Kidney tubule cell (primary cell): ENCODE results near the gene PPP2R1B.
A peak's percentile ranks its signal among the peaks of the same experiment; 100 is the strongest.
"Not testable (repeated sequence)": the region's sequence is repeated elsewhere in the genome, so short reads cannot be mapped to it uniquely, and the experiment has no call there.

ENCODE experiments used
- DNase-seq: peaks from one replicate; pipeline ENCODE4 v3.0.0-alpha.2; 2018; ENCODE audit warnings: low spot score

The PPP2R1B gene

GRCh38 chr11:111765984-111766833, at the start of gene PPP2R1B:
TSS of gene PPP2R1B (minus strand) at chr11:111766389. CDS start at chr11:111766361, 28 bp downstream.
- peak; percentile 83 for DNase-seq

- DNase-seq, result no peak
These were observed 49.3 kb upstream of the PPP2R1B start for GRCh38 chr11:111815489-111815888.

DNA sequence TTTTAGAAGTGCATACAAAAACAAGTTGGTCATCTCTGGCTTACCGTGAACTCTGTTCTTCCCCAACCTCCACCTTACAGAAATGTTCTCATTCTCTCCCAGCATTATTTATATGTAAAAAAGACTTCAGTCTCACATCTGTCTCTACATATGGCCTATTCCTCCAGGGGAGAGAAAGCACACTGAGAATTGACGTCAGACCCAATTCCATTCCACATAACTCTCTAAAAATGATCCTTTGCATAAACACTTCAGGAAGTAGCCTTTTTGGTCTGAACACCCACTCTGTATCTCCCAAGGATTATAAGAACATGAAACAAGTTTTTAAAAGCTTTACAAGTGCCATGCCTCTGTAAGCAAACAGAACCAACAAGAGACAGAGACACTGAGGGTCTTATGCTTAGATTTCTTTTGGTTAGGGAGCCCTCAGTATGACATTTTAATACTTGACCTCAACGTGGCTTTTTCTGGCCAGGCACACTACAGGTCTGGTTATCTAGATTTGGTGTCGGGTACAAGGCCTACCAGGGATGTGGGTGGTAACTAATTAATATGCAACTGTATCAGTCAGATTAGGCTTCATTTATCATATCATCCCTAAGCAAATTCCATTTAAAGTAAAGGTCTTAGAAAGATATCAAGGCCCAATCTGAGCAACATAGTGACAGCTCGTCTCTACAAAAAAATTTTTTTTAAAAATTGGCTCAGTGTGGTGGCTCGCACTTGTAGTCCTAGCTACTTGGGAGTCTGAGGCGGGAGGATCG, 48.5 kb upstream of the PPP2R1B start:
- no peak for DNase-seq

DNA sequence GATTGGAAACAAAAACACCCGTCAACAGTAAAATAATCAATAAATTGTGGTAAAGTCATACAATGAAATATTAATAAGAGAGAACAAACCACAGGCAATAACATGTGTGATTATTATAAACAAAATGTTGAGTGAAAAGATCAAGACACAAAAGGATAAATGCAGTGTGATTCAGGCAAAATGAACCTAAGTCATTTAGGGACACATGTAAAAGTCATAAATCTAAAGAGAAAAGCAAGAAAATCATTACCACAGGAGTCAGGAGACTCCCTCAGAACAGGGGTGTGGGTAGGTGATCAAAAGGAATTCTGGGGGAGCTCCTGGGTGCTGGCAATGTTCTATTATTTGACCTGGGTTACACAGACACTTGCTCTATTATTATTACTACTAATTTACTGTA, 47.9 kb upstream of the PPP2R1B start:
- DNase-seq, result no peak

DNA sequence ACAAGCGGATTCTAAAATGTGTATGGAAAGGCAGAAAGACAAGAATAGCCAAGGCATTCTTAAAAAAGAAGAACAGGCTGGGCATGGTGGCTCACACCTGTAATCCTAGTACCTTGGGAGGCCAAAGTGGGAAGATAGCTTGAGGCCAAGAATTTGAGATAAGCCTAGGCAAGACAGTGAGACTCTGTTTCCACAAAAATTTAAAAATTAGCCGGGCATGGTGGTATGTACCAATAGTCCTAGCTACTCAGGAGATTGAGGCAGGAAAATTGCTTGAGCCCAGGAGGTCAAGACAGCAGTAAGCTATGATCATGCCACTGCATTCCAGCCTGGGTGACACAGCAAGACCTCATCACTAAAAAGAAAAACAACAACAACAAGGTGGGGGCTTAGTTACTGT, 46.0 kb upstream of the PPP2R1B start:
- DNase-seq, result no peak

DNA sequence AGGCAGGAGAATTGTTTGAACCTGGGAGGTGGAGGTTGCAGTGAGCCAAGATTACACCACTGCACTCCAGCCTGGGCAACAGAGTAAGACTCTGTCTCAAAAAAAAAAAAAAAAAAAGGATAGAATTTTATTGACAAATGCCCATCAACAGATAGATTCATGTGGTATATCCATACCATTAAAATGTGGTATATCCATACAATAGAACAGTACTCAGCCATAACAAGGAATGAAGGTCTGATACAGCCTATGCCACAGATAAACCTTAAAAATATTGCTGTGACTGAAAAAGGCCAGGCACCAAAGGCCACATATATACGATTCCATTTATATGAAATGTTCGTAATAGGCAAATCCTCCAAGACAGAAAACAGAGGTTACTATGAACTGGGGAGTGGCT, 45.3 kb upstream of the PPP2R1B start:
- DNase-seq, result no peak

- no peak for DNase-seq
These were observed 42.6 kb upstream of the PPP2R1B start for GRCh38 chr11:111808834-111809233.

- DNase-seq, result no peak
These were observed 41.9 kb upstream of the PPP2R1B start for GRCh38 chr11:111808063-111808588.

DNA sequence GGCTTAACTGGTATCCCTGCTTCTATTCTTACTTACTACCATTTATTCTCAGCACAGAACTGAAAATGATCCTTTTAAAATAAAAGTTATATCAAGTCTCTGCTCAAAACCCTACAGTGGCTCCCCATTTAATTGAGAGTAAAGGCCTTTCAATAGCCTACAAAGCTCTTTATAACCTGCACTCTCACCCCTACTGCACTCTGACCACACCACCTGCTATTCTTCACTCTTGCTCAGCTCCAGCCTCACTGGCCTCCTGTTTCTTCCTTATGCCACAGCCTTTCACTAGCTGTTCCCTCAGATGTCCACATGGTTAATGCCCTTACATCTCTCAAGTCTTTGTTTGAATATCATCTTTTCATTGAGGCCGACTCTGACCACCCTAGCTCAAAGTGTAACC, 40.9 kb upstream of the PPP2R1B start:
- DNase-seq, result no peak

DNA sequence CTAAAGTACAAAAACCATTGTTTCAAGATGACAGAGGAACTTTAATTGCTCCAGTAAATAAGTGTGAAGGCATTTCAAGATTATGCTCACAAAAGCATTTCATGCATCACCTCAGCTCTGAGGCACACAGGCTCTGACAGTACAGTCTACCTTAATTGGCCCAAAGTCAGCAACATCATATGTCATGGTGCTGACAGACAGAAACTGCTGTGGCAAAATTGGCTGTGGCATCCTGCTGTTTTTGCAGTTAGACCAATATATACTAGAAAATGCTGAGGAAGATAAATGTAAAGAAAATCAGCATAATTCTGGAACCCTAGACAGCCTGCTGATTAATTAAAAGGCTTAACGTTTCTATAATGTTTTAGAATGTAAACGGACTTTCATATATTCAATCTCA, 34.9 kb upstream of the PPP2R1B start:
- no peak for DNase-seq

DNA sequence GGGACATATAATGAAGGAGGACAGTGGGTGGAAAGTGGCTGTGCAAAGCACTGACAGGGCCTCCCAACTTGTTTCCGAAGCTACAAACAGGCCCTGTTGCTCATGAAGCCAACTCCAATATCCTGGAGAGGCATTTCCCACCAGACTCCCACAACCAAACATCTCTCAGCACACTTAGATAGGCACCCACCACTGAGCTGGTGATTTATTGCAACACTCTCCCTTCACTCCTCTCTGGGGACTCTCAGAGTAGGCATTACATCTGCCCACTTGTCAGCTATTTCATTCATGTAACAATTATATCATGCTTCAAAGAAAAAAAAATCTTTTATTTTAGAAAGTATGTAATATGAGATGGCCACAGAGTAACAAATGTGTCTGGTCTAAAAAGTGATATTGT, 32.1 kb upstream of the PPP2R1B start:
- DNase-seq, result no peak

- DNase-seq, result peak; percentile 93
These were observed 31.0 kb upstream of the PPP2R1B start for GRCh38 chr11:111797145-111797581.

DNA sequence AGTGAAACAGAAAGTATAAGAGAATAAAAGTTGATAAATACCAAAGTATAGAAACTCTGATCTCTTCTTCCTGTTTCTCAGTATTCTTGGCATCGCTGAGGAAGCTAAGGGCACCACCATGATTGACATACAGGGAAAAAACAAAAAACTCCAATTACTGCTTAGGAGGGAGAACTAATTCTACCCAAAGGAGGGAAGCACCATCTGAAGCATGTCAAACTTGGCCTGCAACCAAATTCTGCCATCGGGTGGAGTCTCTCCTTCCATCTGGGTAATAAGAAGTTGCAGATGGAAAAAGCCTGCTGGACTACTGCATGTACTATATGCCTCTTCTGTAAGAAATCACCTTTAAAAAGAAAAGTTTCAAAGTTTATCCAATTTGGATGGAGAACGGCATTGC, 30.5 kb upstream of the PPP2R1B start:
- no peak for DNase-seq

DNA sequence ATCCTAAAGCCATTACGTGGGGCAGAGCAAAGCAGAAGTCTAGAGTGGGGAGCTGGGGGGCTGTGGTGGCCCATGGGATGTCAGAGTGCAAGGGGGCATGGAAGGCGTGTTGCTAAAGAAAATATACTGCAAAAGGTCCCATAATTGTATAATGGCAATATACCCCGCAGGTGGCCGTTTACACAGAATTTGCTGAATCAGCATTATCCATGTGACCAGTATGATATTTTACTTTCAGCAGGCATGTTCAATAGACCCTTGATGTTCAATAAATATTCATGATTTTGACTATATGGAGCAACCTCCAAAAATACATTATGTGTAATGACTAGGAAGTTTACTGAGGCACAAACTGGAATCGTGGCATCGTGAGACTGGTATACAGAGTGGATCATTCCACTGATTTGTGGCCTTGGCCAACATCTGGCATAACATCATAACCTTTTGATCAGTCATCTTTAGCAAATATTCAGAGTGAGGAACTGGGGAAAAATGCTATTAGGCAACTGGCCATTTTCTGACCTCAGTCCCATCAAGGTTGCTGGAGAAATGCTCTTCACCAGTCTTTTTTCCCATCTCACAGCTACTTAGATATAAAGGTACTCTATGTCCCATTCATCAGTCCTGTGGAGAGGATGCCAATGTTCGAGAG, 29.3 kb upstream of the PPP2R1B start:
- DNase-seq, result peak; percentile 32

- peak; percentile 78 for DNase-seq
These were observed 27.7 kb upstream of the PPP2R1B start for GRCh38 chr11:111793863-111794262.

DNA sequence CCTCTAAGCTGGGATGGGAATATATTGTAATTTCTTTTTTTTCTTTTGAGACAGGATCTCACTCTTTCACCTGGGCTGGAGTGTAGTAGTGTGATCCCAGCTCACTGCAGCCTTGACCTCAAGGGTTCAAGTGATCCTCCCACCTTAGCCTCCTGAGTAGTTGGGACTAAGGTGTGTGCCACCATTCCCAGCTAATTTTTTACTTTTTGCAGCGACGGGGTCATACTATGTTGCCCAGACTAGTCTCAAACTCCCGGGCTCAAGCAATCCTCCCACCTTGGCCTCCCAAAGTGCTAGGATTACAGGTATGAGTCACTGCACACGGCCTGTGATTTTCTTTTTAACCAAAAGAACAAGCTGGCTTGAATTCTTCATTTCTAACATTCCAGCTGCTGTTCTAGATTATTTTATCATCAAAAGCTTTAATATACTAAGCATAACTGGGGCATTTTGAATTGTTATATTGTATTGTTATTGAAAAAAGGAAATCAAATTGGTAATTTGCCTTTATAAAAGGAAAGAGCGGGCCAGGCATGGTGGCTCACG, 26.8 kb upstream of the PPP2R1B start:
- DNase-seq, result no peak

- no peak for DNase-seq
These were observed 26.1 kb upstream of the PPP2R1B start for GRCh38 chr11:111792314-111792713.

DNA sequence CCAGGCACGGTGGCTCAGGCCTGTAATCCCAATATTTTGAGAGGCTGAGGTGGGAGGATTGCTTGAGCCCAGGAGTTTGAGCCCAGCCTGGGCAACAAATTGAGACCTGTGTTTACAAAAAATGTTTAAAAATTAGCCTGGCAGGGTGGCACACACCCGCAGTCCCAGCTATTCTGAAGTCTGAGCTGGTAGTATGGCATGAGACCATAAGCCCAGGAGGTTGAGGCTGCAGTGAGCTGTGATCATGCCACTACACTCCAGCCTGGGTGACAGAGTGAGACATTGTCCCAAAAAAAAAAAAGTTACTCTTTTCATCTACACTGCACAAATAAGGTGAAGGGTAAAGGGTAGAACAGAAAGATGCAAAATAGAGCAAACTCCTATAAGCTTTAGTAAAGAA, 22.3 kb upstream of the PPP2R1B start:
- DNase-seq, result no peak

DNA sequence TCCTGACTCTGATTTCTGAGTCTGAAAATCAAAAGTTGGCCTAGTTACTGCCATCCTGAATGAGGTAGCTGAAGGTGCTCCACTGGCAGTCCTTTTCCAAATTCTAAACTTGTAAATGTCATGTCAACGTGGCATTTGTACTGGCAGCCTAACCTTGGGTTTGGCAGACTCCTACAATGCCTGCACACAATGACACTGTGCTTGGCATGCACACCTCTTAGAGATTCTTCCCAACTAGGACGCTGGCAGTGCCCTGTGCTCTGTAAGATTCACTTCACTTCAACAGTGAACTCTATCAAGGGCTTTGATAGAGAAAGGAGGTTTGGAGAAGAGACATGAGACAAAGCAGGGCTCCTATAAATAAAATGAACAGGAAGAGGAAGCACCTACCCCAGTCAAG, 21.9 kb upstream of the PPP2R1B start:
- DNase-seq, result no peak

DNA sequence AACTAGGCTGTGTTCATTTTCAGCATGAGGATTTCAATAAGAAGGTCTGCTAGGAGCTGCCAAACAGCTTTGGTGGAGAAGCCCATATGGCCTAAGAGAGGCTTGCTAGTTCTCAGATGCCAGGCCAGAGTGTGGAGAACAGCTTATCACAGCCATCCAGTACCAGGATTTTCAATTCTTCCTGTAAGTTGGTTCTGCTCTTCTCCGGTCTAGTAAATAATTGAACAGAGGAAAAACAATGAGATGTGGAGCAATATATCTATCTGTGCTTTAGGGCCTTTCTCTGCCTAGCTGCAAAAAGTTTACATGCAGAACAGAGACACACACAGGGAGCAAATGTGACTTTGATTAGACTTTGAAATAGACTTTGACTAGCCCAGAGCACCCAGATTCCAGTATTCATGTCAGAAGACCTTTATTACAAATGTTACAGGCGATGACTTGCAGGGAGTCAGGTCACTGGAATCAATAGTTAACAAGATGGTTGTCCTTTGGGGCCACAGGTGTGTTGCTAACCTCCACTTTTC, 19.8 kb upstream of the PPP2R1B start:
- DNase-seq, result no peak

- no peak for DNase-seq
These were observed 18.9 kb upstream of the PPP2R1B start for GRCh38 chr11:111785076-111785475.

DNA sequence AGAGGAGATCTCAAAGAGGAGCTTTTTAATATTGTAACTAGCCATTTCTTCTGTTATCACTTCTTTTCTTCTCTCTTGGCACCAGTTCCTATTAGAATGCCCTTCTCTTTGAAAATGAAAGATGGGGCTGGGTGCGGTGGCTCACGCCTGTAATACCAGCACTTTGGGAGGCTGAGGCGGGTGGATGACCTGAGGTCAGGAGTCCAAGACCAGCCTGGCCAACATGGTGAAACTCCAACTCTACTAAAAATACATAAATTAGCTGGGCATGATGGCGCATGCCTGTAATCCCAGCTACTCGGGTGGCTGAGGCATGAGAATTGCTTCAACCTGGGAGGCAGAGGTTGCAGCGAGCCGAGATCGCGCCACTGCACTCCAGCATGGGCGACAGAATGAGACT, 18.1 kb upstream of the PPP2R1B start:
- not testable (repeated sequence) for DNase-seq
